C1 segment of cervical spinal cord (tissue), 14 donors: ENCODE measurements around the gene OTOGL.
"Not testable (repeated sequence)": the region's sequence is repeated elsewhere in the genome, so short reads cannot be mapped to it uniquely, and the experiment has no call there.

Source experiments
- DNase-seq, 14 donors: peaks; one replicate each; lab custom pipeline; 2025; lab: John Stamatoyannopoulos, UW

Gene OTOGL

DNA sequence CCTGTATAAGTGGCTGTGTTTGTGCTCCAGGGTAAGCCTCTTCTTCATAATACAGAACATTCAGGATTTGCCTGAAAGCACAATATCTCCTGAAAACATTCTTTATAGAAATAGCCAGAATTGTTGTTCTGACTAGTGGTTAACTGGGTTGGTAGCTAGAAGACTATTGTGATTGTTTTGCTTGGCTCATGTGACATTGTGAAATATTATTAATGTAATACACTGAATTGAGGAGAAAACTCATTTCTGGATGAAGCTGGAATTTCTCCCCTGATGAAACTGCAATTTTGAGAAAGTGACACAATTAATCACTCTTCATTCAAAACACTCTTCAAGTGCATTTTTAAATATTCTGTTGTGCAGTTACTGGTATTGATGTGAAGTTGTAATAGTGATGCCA, 172.4 kb downstream of the OTOGL start:
- DNase-seq, result no peak

DNA sequence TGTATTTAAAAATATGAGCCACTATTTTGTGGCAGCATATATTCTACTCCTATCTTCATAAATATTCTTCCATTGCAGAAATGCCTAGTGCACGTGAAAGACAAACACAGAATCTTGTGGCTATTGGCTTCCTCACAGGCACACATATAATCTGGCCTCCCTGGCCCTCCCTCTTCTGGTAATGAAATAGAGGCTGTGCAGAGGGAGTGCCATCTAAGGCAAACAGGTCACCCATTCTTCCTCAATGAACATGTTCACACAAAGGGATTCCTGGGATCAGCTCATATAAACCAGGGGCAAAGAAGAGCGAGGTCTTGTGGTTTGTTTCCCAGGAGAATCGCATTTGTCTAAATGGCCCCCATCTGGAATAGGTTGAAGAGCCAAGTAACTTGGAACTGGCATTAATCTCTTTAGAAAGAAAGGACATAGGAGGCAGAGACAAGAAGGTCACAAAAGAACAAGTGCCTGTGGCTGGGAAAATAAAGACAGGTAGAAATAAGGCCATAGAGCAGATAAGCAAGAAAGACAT, 173.1 kb downstream of the OTOGL start:
- DNase-seq, result no peak

DNA sequence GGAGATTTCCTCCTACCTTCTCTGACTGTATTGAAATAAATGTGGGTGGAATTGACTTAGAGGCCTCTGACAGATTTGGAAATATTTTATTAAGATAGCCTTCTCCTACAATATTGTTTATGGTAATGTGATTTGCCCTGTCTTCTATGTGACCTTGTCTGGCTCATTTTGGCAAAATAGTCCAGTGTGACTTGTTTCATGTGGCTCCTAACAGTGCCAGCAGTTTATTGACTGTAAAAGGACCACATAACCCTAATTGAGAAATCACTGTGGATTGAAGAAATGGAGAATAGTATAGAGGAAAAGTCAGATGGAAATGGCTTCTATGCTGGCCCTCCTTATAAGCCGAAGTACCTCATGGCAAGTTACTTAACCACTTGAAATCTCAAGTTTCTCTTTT, 173.8 kb downstream of the OTOGL start:
- DNase-seq, result no peak

DNA sequence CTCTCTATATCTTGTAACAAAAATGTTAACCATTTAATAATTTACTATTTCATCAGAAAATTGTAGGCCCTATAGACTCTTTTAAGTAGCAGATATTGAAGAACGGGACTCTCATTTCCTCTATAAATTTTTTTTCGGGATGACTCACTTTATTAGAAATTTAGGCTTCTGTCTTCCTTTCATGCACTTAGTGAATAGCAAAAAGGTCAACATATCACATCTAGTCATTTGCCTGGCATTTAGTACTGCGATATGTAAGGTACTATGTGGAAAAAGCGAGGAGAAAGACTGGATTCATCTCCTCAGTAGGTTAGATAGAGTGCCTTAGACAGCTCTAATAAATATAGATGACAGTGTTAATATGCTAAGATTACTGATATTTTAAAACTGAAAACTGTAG, 178.4 kb downstream of the OTOGL start:
- no peak for DNase-seq

DNA sequence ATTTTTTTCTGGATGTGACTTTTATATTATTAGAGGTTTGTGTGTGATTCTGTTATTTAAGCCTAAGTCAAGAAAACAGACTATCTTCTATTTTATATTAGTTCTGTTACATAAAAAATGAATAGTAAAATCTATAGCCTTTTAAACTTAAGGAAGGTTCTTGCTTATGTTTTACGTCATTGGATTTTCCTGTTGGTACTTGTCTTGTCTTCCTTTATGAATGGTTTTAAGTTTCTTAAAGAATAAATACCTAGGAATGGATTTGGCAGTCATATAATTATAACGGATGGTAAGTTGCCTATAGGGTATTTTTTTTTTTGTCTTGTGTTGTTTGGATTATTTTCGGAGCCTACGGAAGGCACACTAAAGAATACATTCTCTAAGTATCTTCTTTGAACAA, 182.9 kb downstream of the OTOGL start:
- DNase-seq, result no peak

DNA sequence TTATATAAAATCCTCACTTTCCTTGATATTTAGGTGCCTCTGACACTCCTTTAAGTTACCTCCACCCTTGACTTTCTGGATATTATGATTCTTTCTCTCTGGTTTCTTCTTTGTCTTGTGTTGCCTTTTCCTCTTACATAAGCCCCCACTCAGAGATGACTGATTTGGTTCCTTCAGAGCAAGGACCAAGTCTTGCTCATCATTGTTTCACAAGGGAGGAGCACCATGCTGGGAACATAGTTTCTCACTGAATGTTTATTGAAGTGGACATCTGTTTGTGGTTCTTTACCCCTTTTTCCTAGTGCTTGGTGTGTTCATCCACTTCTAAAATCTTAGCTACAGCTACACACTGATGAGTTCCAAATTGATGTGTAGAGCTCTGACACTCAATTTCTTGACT, 183.4 kb downstream of the OTOGL start:
- DNase-seq, result no peak

DNA sequence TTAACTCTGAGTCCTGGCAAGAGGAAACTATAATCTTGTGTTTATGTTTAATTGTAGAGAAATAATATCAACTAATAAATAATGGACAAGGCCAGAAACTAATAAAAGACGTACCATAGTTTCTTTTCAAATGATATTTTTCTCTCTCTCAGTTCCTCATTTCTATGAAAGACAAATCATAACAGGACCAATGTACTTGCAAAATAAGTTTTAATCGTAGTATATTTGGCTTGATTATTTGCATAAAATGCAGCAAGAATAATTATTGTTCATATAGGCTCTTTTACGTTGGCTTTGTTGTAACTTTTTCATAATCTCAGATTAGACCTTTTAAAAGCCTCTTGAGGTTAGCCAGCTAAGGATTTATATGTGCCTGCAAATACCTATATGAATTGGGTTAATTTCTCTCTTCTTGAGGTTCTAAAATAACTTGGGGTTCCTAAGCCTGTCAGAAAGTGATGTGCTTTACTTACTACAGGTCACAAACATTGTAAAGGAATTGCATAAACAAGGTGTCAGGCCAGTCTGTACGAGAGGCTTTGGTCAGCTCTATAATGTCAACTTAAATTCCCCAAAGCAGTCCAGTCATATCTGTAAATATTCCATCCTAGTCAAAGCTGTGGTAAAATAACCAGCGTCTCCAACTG, 191.9 kb downstream of the OTOGL start:
- no peak for DNase-seq

DNA sequence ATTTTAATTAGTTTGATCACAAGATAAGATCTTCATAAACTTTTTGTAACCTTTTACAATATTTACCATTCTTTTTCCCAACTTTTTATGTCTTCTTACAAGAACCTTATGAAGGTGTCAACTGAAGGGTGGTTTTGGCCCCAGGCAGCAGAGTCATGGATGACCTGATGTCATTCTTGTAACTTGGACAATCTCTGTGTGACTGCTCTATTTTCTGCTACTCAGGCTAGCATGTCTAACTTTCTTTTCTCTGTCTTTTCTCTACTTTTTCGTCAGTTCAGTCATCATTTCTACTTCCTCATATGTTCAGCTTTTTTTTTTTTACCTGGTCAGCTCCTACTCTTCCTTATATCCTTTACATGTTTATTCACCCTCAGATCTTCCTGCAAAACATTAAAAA, 194.0 kb downstream of the OTOGL start:
- no peak for DNase-seq

DNA sequence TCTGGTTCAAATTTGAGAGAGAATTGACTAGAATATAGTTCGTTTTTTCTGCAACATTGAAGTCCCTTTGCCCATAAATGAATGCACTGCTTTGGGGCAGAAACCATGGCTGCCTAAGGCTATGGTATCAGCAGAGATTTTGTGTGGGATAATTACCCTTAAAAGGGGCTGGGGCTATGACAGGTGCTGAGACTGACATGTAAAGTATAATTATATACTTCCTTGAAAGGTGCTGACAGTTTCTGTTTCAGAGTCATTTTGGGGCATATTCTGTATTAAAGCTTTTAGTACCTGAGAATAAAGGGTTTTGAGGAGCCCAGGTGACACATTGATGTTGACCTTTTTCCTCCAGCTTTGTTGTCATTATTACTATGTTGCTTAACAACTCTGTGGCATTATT, 194.4 kb downstream of the OTOGL start:
- no peak for DNase-seq

DNA sequence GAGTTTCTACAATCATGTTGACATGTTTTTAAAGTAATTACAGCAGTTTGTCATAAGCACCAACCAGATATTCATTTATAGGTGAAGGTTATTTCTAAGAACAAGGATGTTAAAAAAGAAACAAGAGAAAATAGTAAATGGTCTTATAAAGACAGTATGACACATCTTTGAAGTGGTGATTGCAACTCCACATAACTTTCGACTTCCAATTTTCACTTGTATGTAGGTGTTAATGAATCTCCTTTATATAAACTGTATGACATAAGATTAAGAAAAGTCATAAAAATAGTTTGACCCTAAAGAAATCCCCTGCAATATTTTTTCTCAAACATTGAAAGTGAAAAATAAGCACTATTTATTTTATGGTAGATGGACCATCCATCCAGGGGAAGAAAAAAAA, 199.9 kb downstream of the OTOGL start:
- no peak for DNase-seq

DNA sequence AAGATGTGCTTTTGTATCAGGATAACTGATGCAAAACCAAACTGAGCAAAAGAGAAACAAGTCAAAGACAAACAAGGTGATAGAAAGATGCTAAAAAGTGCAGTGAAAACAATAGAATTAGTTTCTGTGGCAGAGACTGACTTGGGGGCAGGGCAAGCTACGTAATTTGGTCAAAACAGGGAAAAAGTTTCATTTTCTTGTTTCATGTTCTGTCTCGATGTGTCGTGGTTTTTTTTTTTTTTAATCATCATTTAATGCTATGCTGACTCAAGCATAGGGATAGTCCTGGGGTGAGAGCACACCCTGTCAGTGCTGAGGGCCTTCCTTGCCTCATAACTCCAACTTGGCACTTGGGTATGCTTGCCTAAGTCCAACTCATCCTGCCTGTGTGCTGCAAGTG, 200.6 kb downstream of the OTOGL start:
- DNase-seq, result no peak

DNA sequence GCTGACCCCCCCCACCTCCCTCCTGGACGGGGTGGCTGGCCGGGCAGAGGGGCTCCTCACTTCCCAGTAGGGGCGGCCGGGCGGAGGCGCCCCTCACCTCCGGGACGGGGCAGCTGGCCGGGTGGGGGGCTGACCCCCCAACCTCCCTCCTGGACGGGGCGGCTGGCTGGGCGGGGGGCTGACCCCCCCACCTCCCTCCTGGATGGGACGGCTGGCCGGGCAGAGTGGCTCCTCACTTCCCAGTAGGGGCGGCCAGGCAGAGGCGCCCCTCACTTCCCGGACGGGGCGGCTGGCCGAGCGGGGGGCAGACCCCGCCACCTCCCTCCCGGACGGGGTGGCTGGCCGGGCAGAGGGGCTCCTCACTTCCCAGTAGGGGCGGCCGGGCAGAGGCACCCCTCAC, 208.1 kb downstream of the OTOGL start:
- not testable (repeated sequence) for DNase-seq

DNA sequence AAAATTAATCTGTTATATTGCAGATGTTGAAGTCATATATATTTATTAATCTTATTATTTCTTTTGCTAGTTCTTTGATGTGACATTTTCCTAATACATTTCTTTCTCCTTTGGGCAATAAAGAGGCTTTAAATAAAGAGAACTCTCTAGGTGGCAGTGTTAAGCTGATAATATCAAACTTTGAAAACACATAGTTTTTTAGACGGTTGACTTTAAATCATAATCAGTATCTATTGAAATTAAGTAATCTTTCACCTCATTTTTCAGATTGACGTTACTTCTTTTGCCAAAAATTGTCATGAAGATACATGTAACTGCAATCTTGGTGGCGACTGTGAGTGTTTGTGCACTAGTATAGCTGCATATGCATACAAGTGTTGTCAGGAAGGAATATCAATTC, 213.9 kb downstream of the OTOGL start:
- DNase-seq, result no peak

DNA sequence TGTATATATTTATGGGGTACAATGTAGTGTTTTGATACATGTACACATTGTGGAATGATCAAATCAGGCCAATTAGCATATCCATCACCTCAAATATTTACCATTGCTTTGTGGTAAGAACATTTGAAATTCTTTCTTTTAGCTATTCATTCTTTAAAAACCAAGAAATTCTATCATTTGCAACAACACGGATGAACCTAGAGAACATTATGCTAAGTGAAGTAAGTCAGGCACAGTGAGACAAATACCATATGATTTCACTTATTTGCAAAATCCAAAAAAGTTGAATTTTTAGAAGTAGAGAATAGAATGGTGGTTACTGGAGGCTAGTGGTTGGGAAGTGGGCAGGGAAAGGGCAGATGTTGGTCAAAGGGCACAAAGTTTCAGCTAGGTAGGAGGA, 215.4 kb downstream of the OTOGL start:
- DNase-seq, result no peak

DNA sequence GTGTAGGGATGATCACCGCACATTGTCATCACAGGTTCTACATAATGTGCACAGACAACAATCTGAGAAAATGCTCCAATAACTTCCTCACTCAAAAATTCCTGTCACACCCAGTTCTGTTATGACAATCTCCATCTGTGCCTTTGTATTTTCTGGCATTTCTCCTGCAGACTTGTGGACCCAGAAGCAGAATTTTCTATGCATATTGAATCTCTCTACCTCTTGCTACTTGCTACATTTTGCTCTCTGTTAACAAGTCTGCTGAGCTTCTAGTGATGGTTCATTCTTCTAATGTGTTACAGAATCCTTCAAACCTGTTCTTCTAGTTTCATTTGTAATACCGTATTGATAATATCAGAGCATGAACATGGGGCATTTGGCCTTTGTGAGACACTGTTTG, 216.9 kb downstream of the OTOGL start:
- peak in 1 of 14 donors; percentile 74 for DNase-seq

DNA sequence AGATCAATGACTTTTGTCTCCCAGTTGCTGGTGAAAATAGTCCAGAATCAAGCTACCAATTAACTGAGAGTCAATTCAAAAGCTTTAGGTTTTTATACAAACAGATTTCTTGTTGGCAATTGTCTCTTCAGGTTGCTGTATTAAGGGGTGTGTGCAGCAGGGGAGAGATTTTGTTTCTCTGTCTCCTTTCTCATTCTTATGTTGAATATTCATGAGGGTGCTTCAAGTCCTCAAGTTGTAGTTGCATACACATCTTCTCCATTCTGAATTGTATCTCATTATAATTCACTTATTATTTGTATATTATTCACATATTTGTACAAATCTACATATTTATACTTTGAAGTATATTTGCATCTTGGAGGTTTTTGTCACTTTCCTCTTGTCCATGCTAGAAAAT, 218.0 kb downstream of the OTOGL start:
- no peak for DNase-seq

DNA sequence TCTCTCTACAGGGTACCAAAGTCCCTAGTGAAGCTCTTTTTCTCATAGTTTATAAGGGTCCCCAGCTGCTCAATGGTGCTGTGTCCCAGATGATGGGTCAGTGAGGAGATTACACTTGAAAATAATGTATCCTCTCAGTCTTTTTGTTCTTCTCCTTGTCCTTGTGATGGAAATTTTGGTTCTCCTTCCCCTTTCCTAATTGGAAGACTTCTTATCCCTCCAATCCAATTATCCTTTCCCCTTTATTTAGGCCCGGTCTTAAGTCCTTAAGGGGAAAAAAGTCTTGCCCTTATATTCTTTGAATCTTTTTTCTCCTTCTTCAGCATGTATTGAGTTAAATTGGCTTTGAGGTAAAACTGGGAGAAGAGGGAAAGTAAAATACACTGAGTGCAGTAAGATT, 218.6 kb downstream of the OTOGL start:
- no peak for DNase-seq

DNA sequence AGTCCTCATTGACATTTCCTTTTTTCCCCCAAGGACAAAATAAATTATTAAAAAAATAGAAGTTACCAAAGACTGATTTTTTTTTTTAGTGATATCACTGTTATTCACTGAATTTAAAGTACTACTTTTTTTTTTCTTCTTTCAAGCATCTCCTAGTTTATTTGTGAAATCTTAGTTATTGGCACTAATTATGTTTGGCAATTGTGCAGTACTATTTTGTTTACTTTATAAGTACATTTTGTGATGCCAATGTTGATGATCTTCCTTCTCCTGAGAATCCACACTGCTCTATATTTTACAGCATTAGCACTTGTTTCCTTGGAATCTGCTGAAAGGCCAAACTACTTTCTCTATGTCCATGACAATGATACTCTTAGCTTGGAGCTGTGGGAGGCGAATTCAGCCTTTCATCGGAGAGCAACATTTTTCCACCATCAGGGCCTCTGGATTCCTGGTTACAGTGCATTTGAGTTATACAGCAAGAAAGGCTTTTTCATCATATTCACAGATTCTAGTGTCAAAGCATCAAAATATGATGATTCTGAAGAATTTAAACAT, 220.9 kb downstream of the OTOGL start:
- DNase-seq, result no peak

DNA sequence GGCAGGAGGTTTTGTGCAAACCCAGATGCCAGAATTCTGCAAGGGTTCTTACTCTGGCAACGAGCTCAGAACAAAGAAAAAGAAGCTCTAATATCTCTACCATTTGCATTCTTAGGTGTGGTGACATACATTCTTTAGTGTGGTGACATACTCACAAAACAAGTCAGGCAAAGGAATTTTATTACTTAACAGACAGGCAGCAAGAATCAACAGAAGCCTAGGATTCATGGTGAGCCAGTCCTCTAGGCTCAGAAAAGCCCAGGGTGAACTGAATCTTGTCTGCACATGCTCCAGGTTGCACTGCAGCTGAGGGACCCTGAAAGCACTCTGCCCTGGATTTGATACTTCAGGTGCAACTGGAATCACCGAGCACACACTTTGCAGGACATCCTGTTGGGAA, 222.3 kb downstream of the OTOGL start:
- no peak for DNase-seq

DNA sequence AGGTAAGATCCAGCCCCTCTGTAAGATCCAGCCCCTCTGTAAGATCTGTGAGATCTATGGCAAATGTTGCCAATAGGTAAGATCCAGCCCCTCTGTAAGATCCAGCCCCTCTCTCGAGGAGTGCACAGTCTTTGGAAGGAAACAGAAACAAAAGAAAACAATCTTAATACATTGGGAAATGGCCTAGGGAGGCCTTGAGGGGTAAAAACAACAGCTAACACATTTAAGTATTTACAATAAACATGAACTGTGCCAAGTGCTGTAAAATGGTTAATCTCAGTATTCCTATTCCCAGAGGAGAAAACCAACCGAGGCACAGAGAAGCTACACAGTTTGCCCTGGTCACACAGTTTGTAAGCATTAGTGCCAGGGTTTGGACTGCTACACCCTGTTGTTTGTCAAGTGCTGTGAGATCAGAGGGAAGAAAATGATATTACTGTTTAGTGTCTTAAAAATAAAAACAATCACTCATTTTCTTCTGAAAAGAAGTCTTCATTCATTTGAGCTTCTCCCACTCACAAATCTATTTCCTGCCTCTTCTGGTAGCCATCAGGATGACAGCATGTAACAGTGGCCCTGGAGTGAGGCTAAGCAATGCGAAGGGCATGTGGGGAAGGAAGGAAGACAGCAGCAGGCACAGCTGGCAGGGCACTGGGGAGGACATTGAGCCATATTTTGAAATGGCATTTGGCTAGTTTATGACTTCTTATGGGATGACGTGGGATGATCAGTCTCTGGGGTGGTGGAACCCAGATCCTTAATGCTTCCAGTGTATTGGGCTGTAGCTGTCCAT, 226.0 kb downstream of the OTOGL start:
- DNase-seq, result no peak

DNA sequence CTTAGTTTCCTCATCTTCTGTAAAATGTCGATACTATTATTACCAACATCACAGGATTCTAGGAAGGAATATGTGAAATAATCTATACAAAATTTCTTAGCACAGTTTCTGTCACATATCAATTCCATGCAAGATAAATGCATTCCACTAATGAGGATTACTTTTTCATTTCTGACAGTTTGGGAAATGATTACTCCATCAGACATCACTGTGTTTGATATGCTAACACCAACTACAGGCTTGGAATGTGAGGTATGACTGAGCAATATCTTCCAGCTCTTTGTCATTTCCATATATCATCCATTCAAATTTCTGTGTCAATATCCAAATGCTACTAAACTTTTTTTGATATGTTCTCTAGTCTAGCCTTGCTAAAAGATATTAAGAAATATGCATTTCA, 233.5 kb downstream of the OTOGL start:
- no peak for DNase-seq

DNA sequence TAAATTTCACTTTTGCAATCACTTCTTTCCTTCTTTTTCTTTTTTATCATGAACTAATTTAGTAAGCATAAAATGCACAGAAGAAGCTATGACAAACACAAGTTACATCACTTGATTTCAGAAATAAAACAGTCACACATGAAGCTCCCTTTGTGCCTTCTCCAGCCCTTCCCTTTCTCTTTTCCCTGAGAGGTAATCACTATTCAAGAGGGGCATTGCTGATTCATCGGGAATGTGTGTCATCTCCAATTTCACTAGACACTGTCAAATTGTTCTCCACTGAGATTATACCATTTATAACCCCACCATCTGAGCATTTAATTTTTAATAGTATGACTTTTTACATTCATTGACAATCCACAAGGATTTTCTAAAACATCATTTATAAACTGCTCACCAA, 253.1 kb downstream of the OTOGL start:
- DNase-seq, result no peak

DNA sequence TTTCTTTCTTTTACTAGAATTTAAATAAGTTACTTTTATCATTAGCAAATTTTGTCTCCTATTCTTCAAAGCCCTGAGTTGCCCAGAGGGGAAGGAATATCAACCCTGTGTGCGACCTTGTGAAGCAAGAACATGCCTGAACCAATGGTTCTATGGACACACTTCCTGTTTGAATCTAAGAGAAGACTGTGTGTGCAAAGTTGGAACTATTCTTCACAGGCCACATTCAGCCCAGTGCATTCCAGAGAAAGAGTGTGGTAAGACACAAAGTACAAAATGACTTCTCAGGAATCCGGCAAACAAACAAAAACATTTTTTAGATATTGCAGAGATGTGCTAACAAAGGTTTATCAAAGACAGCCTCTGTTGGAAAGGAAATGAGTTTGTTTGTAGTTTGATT, 253.9 kb downstream of the OTOGL start:
- DNase-seq, result no peak
